K562 (cell line): ENCODE measurements around the gene TPBGL. TPM values are rescaled to one million over a fixed set of nuclear protein-coding genes. Genes with fewer than 3 reads are reported as not detected.

Experiments
- ATAC-seq: fragments of 200-7000 bp; cut with Tn5 transposase; 3 replicates; pipeline ENCODE4 v1.9.1; 2020; ENCODE audit warnings: moderate library complexity
- BruUV-seq: library from RNA; stranded (reverse); fragments of 400-500 nt; replicated peaks from 2 replicates; lab custom pipeline; 2021; lab: Mats Ljungman, UMichigan
- CTCF ChIA-PET: fragments of 300-600 bp; formaldehyde crosslinking; extraction: SDS; loops from one replicate; lab custom pipeline; 2021; ENCODE audit warnings: low intra/inter-chr PET ratio; lab: Yijun Ruan, JAX
- POLR2A ChIA-PET: fragments of 300-600, 350-650 bp; sonication (Branson Sonifier 250); formaldehyde crosslinking; extraction: SDS; loops from one replicate; lab custom pipeline; 2021; ENCODE audit warnings: antibody characterized with exemption, inconsistent platforms; lab: Yijun Ruan, JAX
- DNase-seq, 4 experiments: peaks; one replicate each; pipeline versions ENCODE4 v3.0.0 to v3.0.0-alpha.2; 2011 to 2018; ENCODE audit warnings: low spot score in 3 of 4, mixed read lengths in 3 of 4; ENCODE audit errors: extremely low read depth in 1 of 4
- FAIRE-seq: peaks from 2 replicates; lab custom pipeline; 2011; peaks lifted over from hg19 to GRCh38; lab: Jason Lieb, UNC
- H2AFZ ChIP-seq: 2 replicates; pipeline ENCODE4 v1.6.0; 2011; ENCODE audit warnings: low read depth, low read length, control low read depth, inconsistent platforms
- H3K27ac ChIP-seq: fragments of 200-600 bp; 3 replicates; pipeline ENCODE4 v1.8.0; 2011; ENCODE audit warnings: low read depth, mild to moderate bottlenecking, control low read depth, inconsistent platforms, low read length, moderate library complexity, mixed read lengths; ENCODE audit errors: extremely low read depth
- H3K27me3 ChIP-seq, 2 experiments: fragments of 300-600 bp in 1 of 2; 2 replicates in 1 of 2; 3 replicates in 1 of 2; pipeline versions ENCODE4 v1.6.0 to v1.8.0; 2011; ENCODE audit warnings: inconsistent platforms in 2 of 2, low read length in 2 of 2, mild to moderate bottlenecking in 1 of 2, mixed read lengths in 1 of 2, moderate library complexity in 1 of 2; ENCODE audit not compliant: control insufficient read depth in 2 of 2, insufficient read depth in 2 of 2
- H3K36me3 ChIP-seq: fragments of 300-600 bp; 3 replicates; pipeline ENCODE4 v1.8.0; 2011; ENCODE audit warnings: mild to moderate bottlenecking, low read length, inconsistent platforms; ENCODE audit not compliant: control insufficient read depth, insufficient read depth
- H3K4me1 ChIP-seq, 2 experiments: fragments of 200-600 bp in 1 of 2; replicated peaks in 1 of 2; 2 replicates in 1 of 2; 3 replicates in 1 of 2; pipeline versions ENCODE4 v1.5.1 to v1.8.0; 2011; ENCODE audit warnings: inconsistent platforms in 2 of 2, low read length in 2 of 2, mild to moderate bottlenecking in 1 of 2, mixed read lengths in 1 of 2, moderate library complexity in 1 of 2; ENCODE audit not compliant: control insufficient read depth in 2 of 2, insufficient read depth in 2 of 2
- H3K4me2 ChIP-seq: 2 replicates; pipeline ENCODE4 v1.6.1; 2011; ENCODE audit warnings: low read length, control low read depth, inconsistent platforms, mixed read lengths; ENCODE audit not compliant: insufficient read depth
- H3K4me3 ChIP-seq: fragments of 200-600 bp; sonication (generic), shearing (Covaris generic); 2 replicates; pipeline ENCODE4 v1.5.1; 2016; ENCODE audit warnings: control low read depth, inconsistent platforms
- H3K79me2 ChIP-seq: fragments of 200-600 bp; 3 replicates; pipeline ENCODE4 v1.8.0; 2011; ENCODE audit warnings: low read length, inconsistent platforms; ENCODE audit not compliant: control insufficient read depth, insufficient read depth
- H3K9ac ChIP-seq, 2 experiments: 2 replicates each; pipeline versions ENCODE4 v1.6.0 to v1.6.1; 2011; ENCODE audit warnings: low read depth in 2 of 2, low read length in 2 of 2, control low read depth in 1 of 2, inconsistent platforms in 1 of 2, mild to moderate bottlenecking in 1 of 2, mixed read lengths in 1 of 2; ENCODE audit not compliant: insufficient read depth in 1 of 2
- H3K9me1 ChIP-seq: one replicate; pipeline ENCODE4 v1.6.0; 2011; ENCODE audit warnings: inconsistent platforms, mild to moderate bottlenecking, low read length, moderate library complexity; ENCODE audit not compliant: control insufficient read depth, insufficient read depth
- H3K9me3 ChIP-seq: replicated peaks from 2 replicates; pipeline ENCODE4 v1.5.1; 2011; ENCODE audit warnings: low read depth, low read length, inconsistent platforms; ENCODE audit not compliant: control insufficient read depth, insufficient read depth
- H4K20me1 ChIP-seq: replicated peaks from 2 replicates; pipeline ENCODE4 v1.6.1; 2011; ENCODE audit warnings: low read length, inconsistent platforms, mixed read lengths; ENCODE audit not compliant: control insufficient read depth, insufficient read depth
- EP400 ChIP-seq: fragments of 450-650 bp; IDR thresholded peaks from 2 replicates; pipeline ENCODE4 v1.6.1; 2017; ENCODE audit warnings: antibody characterized with exemption, mild to moderate bottlenecking, moderate library complexity
- ESRRA ChIP-seq: fragments of 450-650 bp; IDR thresholded peaks from 2 replicates; pipeline ENCODE4 v1.6.1; 2014; ENCODE audit warnings: low read depth, mild to moderate bottlenecking, moderate library complexity, borderline replicate concordance
- ESRRB ChIP-seq: fragments of 250-450 bp; sonication (Bioruptor Pico); IDR thresholded peaks from 2 replicates; pipeline ENCODE4 v1.5.0; 2020; ENCODE audit warnings: mild to moderate bottlenecking, moderate library complexity, borderline replicate concordance
- HIVEP1 ChIP-seq: fragments of 250-450 bp; sonication (Bioruptor Pico); IDR thresholded peaks from 2 replicates; pipeline ENCODE4 v1.4.0; 2020; ENCODE audit warnings: mild to moderate bottlenecking
- ILF3 ChIP-seq: fragments of 450-650 bp; IDR thresholded peaks from 2 replicates; pipeline ENCODE4 v1.6.1; 2018; ENCODE audit warnings: antibody characterized with exemption, mild to moderate bottlenecking, moderate library complexity, borderline replicate concordance
- KLF10 ChIP-seq: fragments of 250-450 bp; sonication (Bioruptor Pico); IDR thresholded peaks from 2 replicates; pipeline ENCODE4 v1.6.1; 2021; ENCODE audit warnings: matching md5 sums
- LCOR ChIP-seq: sonication (generic); formaldehyde crosslinking; IDR thresholded peaks from 2 replicates; pipeline ENCODE4 v1.8.0; 2022; ENCODE audit warnings: mild to moderate bottlenecking, missing genetic modification reagents
- MAZ ChIP-seq, 2 experiments: fragments of 450-650 bp in 1 of 2; sonication (generic) in 1 of 2; formaldehyde crosslinking; IDR thresholded peaks in 1 of 2; conservative IDR thresholded peaks in 1 of 2; 2 replicates each; pipeline versions ENCODE4 v1.4.0 to v1.5.0; 2020; ENCODE audit warnings: mild to moderate bottlenecking in 1 of 2, missing genetic modification reagents in 1 of 2
- NONO ChIP-seq, 2 experiments: fragments of 200-400 bp in 1 of 2; fragments of 450-650 bp in 1 of 2; formaldehyde crosslinking in 1 of 2; IDR thresholded peaks; 2 replicates each; pipeline ENCODE4 v1.6.1; 2017; ENCODE audit warnings: low read depth in 2 of 2, mild to moderate bottlenecking in 2 of 2, moderate library complexity in 2 of 2, low read length in 1 of 2
- RFX5 ChIP-seq: IDR thresholded peaks from 2 replicates; pipeline ENCODE4 v1.6.1; 2011; ENCODE audit warnings: low read depth, mild to moderate bottlenecking, improper control_type of control experiment, low read length
- SMAD3 ChIP-seq: fragments of 450-650 bp; formaldehyde crosslinking; conservative IDR thresholded peaks from 2 replicates; pipeline ENCODE4 v1.4.0; 2020; ENCODE audit warnings: mild to moderate bottlenecking
- ZNF324 ChIP-seq: fragments of 250-450 bp; sonication (Bioruptor Pico); IDR thresholded peaks from 2 replicates; pipeline ENCODE4 v1.4.0; 2020; ENCODE audit warnings: mild to moderate bottlenecking
- ZNF561 ChIP-seq: fragments of 450-650 bp; formaldehyde crosslinking; conservative IDR thresholded peaks from 2 replicates; pipeline ENCODE4 v1.4.0; 2020; ENCODE audit warnings: mild to moderate bottlenecking, moderate library complexity
- ZNF696 ChIP-seq: fragments of 250-450 bp; sonication (Bioruptor Pico); conservative IDR thresholded peaks from 2 replicates; pipeline ENCODE4 v1.4.0; 2020; ENCODE audit warnings: mild to moderate bottlenecking, moderate library complexity
- WGBS: fragments of 100-300 bp; shearing (Covaris generic); methylation state at CpG from one replicate; pipeline ENCODE4 v1.1.6; 2016; ENCODE audit warnings: low coverage, mixed read lengths; ENCODE audit not compliant: insufficient coverage; ENCODE audit errors: missing lambda C conversion rate; 5-methylcytosine and 5-hydroxymethylcytosine counted together
- in situ Hi-C: fragments of 300-500 bp; cut with MboI; formaldehyde crosslinking; loops from 4 replicates; pipeline ENCODE4 v1.15.0; 2018; ENCODE audit warnings: inconsistent platforms, mixed read lengths
- intact Hi-C: fragments of 100-400 bp; cut with micrococcal nuclease; formaldehyde crosslinking; loops from 2 replicates; pipeline ENCODE4 v1.14.2; 2022
- polyA plus RNA-seq, 8 experiments: library from polyadenylated mRNA; depleted of rRNA in 4 of 8; stranded (reverse) in 5 of 8; unstranded in 3 of 8; fragments of >200 nt; fragmentation: Nextera tagmentation in 2 of 8; fragmentation: Illumina TruSeq in 1 of 8; extraction: Ambion mirVana in 2 of 8; extraction: Trizol in 1 of 8; gene quantifications; 2 replicates each; pipeline versions ENCODE4 v1.2.1 to v1.2.3, GENCODE V29; 2011 to 2014; ENCODE audit warnings: inconsistent platforms in 1 of 8, missing spikeins in 1 of 8
- total RNA-seq, 7 experiments: library from RNA; depleted of rRNA in 6 of 7; stranded (reverse); fragments of >200 nt in 6 of 7; fragmentation: Illumina TruSeq in 2 of 7; extraction: Trizol in 2 of 7; gene quantifications; 2 replicates each; pipeline versions ENCODE4 v1.2.1 to v1.2.3, GENCODE V29; 2011 to 2021; ENCODE audit warnings: low replicate concordance in 1 of 7
- TF ChIP-seq, protein P1 (sequence below): fragments of 450-650 bp; conservative IDR thresholded peaks from 2 replicates; pipeline ENCODE4 v1.6.1; 2016; ENCODE audit warnings: missing genetic modification characterization, low read depth, mild to moderate bottlenecking, missing compliant biosample characterization, moderate library complexity

TPBGL gene
- total and polyA plus RNA-seq, 9 of the 15 experiments (the other 6 are each of a cell fraction or from before 2014, with no cell fraction given), result 0.04 to 0.11 (median 0.06) TPM; not detected in 6

GRCh38 chr11:75277211-75277805 lies 36.7 kb downstream of the TPBGL start (continued):
- TF ChIP-seq, protein P1, sequence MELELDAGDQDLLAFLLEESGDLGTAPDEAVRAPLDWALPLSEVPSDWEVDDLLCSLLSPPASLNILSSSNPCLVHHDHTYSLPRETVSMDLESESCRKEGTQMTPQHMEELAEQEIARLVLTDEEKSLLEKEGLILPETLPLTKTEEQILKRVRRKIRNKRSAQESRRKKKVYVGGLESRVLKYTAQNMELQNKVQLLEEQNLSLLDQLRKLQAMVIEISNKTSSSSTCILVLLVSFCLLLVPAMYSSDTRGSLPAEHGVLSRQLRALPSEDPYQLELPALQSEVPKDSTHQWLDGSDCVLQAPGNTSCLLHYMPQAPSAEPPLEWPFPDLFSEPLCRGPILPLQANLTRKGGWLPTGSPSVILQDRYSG, result no peak
- TF ChIP-seq ESRRB (CRISPR knock-in tag) (no peak), ZNF561 (CRISPR knock-in tag) (no peak)

DNA sequence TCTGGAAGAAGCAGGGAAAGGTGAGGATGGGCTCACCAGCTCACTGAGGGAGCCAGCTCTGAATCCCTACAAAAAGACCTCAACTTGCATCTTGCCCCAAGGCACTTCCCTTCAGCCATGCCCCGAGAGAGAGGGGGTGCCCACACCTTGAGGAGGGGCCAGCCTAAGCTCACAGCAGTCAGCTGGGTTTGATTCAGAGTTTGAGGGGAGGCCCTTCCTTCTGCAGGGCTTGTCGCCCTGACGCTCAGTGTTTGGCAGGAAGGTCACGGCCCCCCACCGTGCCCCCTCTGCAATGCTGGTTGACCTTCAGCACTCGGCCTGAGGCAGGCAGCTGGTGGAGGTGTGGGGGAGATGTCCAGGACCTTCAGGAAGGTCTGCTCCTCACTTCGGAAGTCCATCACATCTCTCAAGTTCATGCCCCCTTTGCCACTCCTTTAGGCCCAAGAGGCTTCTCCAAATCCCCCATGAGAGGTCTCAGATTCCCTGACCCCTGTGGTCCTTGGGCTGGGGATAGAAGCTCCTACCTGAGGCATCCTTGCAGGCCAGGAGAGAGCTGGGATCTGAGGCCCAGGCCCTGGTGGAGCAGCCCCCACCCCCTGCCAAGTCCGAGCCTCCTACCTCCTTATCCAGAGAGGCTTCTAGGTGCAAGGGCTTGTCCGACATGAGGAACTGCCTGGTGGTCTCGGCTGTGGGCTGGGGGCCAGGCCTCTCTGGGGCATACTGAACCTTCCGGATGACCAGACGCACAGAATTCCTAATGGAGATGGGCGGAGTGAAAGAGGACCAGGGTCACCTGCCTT lies 37.6 kb downstream of the TPBGL start:
- 0 out of 2 replicates have a peak, but pooled peaks cover 2% of the 10 kb centered on the region for H4K20me1 ChIP-seq
- peaks cover 84% of the 10 kb centered on the region for H3K36me3 ChIP-seq
- H3K27me3 ChIP-seq, result no peaks in the 10 kb centered on the region
- BruUV-seq, result no TSS peak
- no peak overlapping the region; a peak in 1 of 4 replicates for H3K9ac ChIP-seq
- DNase-seq, result no peak
- H2AFZ ChIP-seq, result no peak overlapping the region
- in situ Hi-C loops, result loop anchor here (5.0 kb wide), 1 partner anchor 104 kb away; no protein-coding TSS in a partner anchor
- POLR2A ChIA-PET, result interaction anchor here (0.6 to 2.3 kb wide), 3 partner anchors 20 to 868 kb away, joined by 3 to 7 read pairs (median 4); no protein-coding TSS in a partner anchor
- H3K9me3 ChIP-seq, result no peaks in the 10 kb centered on the region
- peaks cover 0 to 4% of the 10 kb centered on the region in 2 experiments; a peak in 1 of 5 replicates for H3K4me1 ChIP-seq
- H3K9me1 ChIP-seq, result peaks cover 4% of the 10 kb centered on the region
- TF ChIP-seq RFX5, result no peak
- no peak for TF ChIP-seq ESRRA
- TF ChIP-seq MAZ (CRISPR knock-in tag; conservative IDR thresholded peaks at IDR 0.05 in 1 of 2, IDR thresholded peaks at IDR 0.05 in 1 of 2), result no peak
- no peak for TF ChIP-seq LCOR (CRISPR knock-in tag)
- no peak for TF ChIP-seq ZNF324 (CRISPR knock-in tag)
- TF ChIP-seq ZNF561 (CRISPR knock-in tag), result no peak
- no peak for TF ChIP-seq HIVEP1 (CRISPR knock-in tag)
- no peak for TF ChIP-seq NONO (IDR thresholded peaks at IDR 0.05; ENCODE audit: low read depth in 2 of 2, low read length in 1 of 2)
- no peak for TF ChIP-seq KLF10 (CRISPR knock-in tag)
- TF ChIP-seq, protein P1, result no peak
- no peak for TF ChIP-seq EP400
- TF ChIP-seq SMAD3, result no peak
- no peak for TF ChIP-seq ILF3
- no peak for TF ChIP-seq ZNF696 (CRISPR knock-in tag)
- TF ChIP-seq, all 486 proteins: peak for 0
- CTCF ChIA-PET, result no interaction called here
- WGBS, result 71% methylated on average over 13 of the region's 13 CpGs
- intact Hi-C loops, result no loop called here
- H3K4me2 ChIP-seq, result no peak overlapping the region
- H3K4me3 ChIP-seq, result no peak overlapping the region
- H3K27ac ChIP-seq, result no peak overlapping the region
- FAIRE-seq, result no peak
- ATAC-seq, result no peak
- H3K79me2 ChIP-seq, result no peaks in the 10 kb centered on the region
